Large intestine (tissue), 3 donors: ENCODE data around the gene NFATC3. TPM values are rescaled to one million over a fixed set of nuclear protein-coding genes. Genes with fewer than 3 reads are reported as not detected.

Experiments used
- DNase-seq, 2 donors: peaks; one replicate each; pipeline versions ENCODE4 v3.0.0 to v3.0.0-alpha.2; 2013
- H3K27ac ChIP-seq: one replicate; pipeline ENCODE4 v1.5.1; 2013; ENCODE audit warnings: low read length
- H3K27me3 ChIP-seq: 2 replicates; pipeline ENCODE4 v1.6.1; 2013; ENCODE audit warnings: low read length; ENCODE audit not compliant: control insufficient read depth, insufficient read depth
- H3K36me3 ChIP-seq: 2 replicates; pipeline ENCODE4 v1.6.1; 2013; ENCODE audit warnings: low read length; ENCODE audit not compliant: control insufficient read depth, insufficient read depth
- H3K4me1 ChIP-seq: one replicate; pipeline ENCODE4 v1.6.1; 2013; ENCODE audit warnings: low read length; ENCODE audit not compliant: control insufficient read depth, insufficient read depth
- H3K4me3 ChIP-seq: one replicate; pipeline ENCODE4 v1.5.1; 2013; ENCODE audit warnings: low read length
- H3K9me3 ChIP-seq: one replicate; pipeline ENCODE4 v1.6.1; 2013; ENCODE audit warnings: mild to moderate bottlenecking, low read depth, low read length, moderate library complexity; ENCODE audit not compliant: control insufficient read depth
- WGBS: methylation state at CpG from one replicate; pipeline ENCODE4 v1.1.5; 2013; ENCODE audit warnings: low lambda C conversion rate; ENCODE audit not compliant: insufficient coverage; 5-methylcytosine and 5-hydroxymethylcytosine counted together
- polyA plus RNA-seq: library from polyadenylated mRNA; unstranded; fragments of 120-200 nt; gene quantifications from one replicate; pipeline ENCODE4 v1.2.1, GENCODE V29; 2013

The NFATC3 gene
- polyA plus RNA-seq, 1 donor: 22.0 TPM

- 100% methylated on average over 1 of the region's 3 CpGs for WGBS
- no peak overlapping the region for H3K27ac ChIP-seq
- H3K9me3 ChIP-seq: no peaks in the 10 kb centered on the region
- H3K4me1 ChIP-seq: no peaks in the 10 kb centered on the region
- H3K4me3 ChIP-seq: no peak overlapping the region
- H3K27me3 ChIP-seq: no peaks in the 10 kb centered on the region
- H3K36me3 ChIP-seq: peaks cover 31% of the 10 kb centered on the region
- DNase-seq: no peak
Observed at GRCh38 chr16:68061396-68061795, 23.8 kb upstream of the NFATC3 start.

- H3K27ac ChIP-seq: no peak overlapping the region
Observed at GRCh38 chr16:68062910-68063393, 22.2 kb upstream of the NFATC3 start.

DNA sequence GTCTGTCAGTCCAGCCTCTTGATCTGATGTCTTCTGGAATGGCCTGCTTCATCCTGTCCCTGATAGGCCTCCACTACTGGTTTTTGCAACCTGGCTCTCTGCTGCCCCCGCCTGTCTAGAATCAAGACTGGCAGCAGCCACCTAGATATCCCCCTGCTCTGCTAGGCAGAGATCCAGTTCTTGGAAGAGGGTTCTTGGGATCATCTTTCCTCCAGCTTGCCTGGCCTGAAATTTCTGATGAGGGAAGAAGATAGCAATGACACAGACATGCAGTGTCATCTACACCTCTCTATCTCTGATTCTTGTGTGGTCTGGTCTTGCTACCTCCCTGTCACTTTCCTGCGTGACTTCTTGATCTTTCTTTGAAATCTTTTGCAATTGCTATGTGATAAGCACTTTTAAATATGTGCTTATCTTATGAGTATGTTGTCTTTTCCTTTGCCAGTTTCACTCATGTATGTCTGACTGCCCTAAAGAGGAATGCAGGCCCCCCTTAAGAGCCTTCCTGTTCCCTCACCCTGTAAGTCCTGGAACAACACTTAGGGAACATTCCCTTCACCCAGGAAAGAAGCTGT, 20.3 kb upstream of the NFATC3 start:
- no peak overlapping the region for H3K4me3 ChIP-seq
- no peaks in the 10 kb centered on the region for H3K9me3 ChIP-seq
- H3K27me3 ChIP-seq: no peaks in the 10 kb centered on the region
- H3K36me3 ChIP-seq: peaks cover 40% of the 10 kb centered on the region
- 80% methylated on average over 1 of the region's 2 CpGs for WGBS
- no peaks in the 10 kb centered on the region for H3K4me1 ChIP-seq
- no peak overlapping the region for H3K27ac ChIP-seq
- peak in 1 of 2 donors; percentile 49 for DNase-seq

More at GRCh38 chr16:68062910-68063393, 22.2 kb upstream of the NFATC3 start:
- H3K36me3 ChIP-seq: peaks cover 34% of the 10 kb centered on the region
- WGBS: no CpG with 5 or more reads among the region's 4 CpGs
- no peaks in the 10 kb centered on the region for H3K9me3 ChIP-seq
- no peak for DNase-seq
- no peaks in the 10 kb centered on the region for H3K27me3 ChIP-seq
- H3K4me1 ChIP-seq: no peaks in the 10 kb centered on the region
- no peak overlapping the region for H3K4me3 ChIP-seq

- H3K27ac ChIP-seq: no peak overlapping the region
- no peak overlapping the region for H3K4me3 ChIP-seq
- no peak for DNase-seq
- H3K9me3 ChIP-seq: no peaks in the 10 kb centered on the region
- no peaks in the 10 kb centered on the region for H3K4me1 ChIP-seq
- H3K36me3 ChIP-seq: peaks cover 48% of the 10 kb centered on the region
- H3K27me3 ChIP-seq: no peaks in the 10 kb centered on the region
- 40% methylated on average over 1 of the region's 6 CpGs for WGBS
Observed at GRCh38 chr16:68065716-68066305, 19.4 kb upstream of the NFATC3 start.

DNA sequence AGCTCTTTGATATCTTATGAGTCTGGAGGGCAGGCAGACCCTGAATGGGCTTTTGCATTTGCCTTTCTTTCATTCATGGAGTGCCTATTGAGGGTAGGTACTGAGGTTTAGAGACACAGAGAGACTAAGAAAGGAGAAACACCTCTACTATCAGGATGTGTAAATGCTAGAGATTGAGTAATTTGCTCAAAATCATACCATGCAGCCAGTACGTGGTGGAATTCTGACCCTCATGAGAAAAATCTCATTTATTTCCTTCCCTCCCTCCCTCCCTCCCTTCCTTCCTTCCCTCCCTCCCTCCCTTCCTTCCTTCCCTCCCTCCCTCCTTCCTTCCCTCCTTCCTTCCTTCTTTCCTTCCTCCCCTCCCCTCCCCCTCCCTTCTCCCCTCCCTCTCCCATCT, 18.4 kb upstream of the NFATC3 start:
- H3K27me3 ChIP-seq: no peaks in the 10 kb centered on the region
- no CpG with 5 or more reads among the region's 1 CpG for WGBS
- H3K36me3 ChIP-seq: peaks cover 49% of the 10 kb centered on the region
- no peaks in the 10 kb centered on the region for H3K9me3 ChIP-seq
- H3K27ac ChIP-seq: no peak overlapping the region
- no peak for DNase-seq
- H3K4me1 ChIP-seq: no peaks in the 10 kb centered on the region
- H3K4me3 ChIP-seq: no peak overlapping the region

DNA sequence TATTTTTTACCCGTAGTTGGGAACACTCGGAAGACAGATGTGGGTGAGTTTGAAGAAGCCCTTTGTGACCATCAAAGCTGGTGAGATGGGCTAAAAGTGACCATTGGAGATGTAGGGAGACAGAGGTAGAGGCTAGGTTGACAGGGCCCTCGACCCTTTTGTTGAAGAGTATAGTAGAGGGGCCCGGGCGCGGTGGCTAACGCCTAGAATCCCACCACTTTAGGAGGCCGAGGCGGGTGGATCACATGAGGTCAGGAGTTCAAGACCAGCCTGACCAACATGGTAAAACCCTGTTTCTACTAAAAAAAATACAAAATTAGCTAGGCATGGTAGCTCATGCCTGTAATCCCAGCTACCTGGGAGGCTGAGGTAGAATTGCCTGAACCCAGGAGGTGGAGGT, 16.2 kb upstream of the NFATC3 start:
- WGBS: 100% methylated on average over 2 of the region's 9 CpGs
- Histone ChIP-seq H3K36me3 (peaks cover 51% of the 10 kb centered on the region), H3K9me3 (no peaks in the 10 kb centered on the region), H3K4me1 (no peaks in the 10 kb centered on the region), H3K4me3 (no peak overlapping the region), H3K27ac (no peak overlapping the region), H3K27me3 (no peaks in the 10 kb centered on the region)
- no peak for DNase-seq

DNA sequence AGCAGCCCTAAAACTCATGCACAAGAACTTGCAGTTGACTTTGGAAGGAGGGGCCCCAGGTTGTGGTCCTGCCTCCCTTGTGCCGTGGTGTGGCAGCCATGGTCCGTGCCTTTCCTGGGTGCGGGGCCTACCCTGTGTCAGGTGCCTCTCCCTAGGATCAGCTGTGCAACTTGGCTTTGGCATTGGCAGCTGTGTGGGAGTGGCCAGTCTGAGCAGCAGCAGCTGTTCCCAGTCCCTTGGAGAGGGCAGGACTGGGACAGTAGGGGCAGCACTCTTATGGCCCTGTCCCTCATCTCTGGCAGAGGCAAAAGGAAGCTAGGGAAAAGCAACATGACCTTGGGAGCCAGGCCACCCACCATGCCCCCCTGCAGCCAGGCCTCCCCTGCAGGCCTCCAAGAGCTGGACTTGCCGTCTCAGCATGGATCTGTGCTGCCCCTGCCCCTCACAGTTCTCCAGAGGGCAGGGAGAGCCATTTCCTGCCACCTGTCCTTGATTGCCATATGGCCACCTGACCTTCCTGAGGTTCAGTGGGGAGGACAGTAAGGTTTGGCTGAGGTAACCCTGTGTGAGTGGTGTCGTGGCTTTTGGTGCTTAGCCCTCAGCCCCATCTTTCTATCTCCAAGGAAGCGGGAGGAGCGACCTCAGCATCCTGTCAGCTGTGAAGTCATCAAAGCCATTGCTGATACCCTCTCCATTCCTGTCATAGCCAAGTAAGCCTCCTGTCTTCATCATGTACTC, 15.5 kb upstream of the NFATC3 start:
- Histone ChIP-seq H3K27me3 (no peaks in the 10 kb centered on the region), H3K4me3 (no peak overlapping the region), H3K4me1 (no peaks in the 10 kb centered on the region), H3K36me3 (peaks cover 57% of the 10 kb centered on the region), H3K27ac (no peak overlapping the region), H3K9me3 (no peaks in the 10 kb centered on the region)
- DNase-seq: no peak
- no CpG with 5 or more reads among the region's 7 CpGs for WGBS

DNA sequence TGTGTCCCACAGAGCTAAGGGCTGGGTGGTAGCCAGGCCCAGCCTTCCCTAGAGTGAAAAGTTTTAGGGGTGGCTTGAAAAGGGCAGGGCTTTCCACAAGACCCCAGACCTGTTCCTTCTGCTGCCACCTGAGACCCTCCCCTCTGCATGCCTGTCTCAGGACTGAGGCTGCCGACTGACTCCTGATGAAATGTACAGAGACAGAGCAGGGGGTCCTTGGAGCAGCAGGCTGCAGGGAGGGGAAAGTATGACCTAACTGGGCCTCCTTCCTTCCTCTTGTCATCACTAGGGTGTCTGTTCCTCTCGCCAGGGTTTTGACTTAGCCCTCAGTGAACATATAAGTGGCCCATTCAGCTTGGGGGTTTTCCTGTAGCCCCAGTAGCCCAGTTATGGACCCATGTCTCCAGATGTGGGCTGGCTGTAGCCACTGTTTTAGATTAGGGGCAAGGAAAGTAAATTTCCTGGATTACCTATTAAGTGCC, 14.9 kb upstream of the NFATC3 start:
- Histone ChIP-seq H3K27ac (no peak overlapping the region), H3K9me3 (no peaks in the 10 kb centered on the region), H3K4me1 (no peaks in the 10 kb centered on the region), H3K27me3 (no peaks in the 10 kb centered on the region), H3K4me3 (no peak overlapping the region), H3K36me3 (peaks cover 64% of the 10 kb centered on the region)
- DNase-seq: no peak
- no CpG with 5 or more reads among the region's 2 CpGs for WGBS

DNA sequence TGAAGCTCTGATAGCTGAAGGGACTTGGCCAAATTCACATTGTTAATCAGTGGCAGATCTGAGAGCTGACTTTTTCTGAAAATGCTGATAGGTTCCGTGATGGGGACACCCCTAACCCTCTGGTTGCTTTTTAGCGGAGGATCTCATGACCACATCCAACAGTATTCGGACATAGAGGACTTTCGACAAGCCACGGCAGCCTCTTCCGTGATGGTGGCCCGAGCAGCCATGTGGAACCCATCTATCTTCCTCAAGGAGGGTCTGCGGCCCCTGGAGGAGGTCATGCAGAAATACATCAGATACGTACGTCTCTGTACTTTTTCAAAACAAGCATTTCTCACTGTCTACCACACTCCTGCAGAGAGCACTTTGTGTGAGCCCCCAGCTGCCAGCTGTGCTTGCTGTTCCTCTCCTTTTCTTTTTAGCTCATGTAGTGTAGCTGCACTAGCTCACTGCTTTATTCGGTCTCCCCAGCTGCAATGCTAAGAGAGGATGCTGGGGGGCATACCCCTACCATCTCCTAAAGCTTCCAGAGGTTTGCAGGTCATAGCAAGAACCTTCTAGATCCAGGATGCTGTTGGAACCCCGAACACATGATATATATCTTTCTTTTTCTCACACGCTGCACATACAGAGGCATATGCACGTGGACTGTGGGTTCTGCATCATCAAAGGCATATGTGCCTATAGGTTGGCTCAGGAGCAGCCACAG, 14.2 kb upstream of the NFATC3 start:
- Histone ChIP-seq H3K9me3 (no peaks in the 10 kb centered on the region), H3K36me3 (peaks cover 65% of the 10 kb centered on the region), H3K27me3 (no peaks in the 10 kb centered on the region), H3K27ac (no peak overlapping the region), H3K4me1 (no peaks in the 10 kb centered on the region), H3K4me3 (no peak overlapping the region)
- DNase-seq: no peak
- WGBS: 92% methylated on average over 2 of the region's 14 CpGs

DNA sequence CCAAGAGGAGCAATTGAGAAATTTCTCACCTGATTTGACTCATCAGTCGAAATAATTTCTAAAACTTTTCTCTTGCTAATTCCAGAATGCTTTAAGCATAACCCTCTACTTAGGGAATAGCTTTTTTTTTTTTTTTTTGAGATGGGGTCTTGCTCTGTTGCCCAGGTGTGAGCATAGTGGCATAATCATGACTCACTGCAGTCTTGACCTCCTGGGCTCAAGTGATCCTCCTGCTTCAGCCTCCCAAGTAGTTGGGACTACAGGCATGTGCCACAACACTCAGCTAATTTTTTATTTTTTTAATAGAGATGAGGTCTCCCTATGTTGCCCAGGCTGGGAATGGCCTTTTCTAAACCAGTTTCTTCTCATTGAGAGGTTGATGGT, 13.7 kb upstream of the NFATC3 start:
- DNase-seq: no peak
- no peak overlapping the region for H3K27ac ChIP-seq
- no peaks in the 10 kb centered on the region for H3K27me3 ChIP-seq
- H3K9me3 ChIP-seq: no peaks in the 10 kb centered on the region
- no peaks in the 10 kb centered on the region for H3K4me1 ChIP-seq
- H3K36me3 ChIP-seq: peaks cover 65% of the 10 kb centered on the region
- no peak overlapping the region for H3K4me3 ChIP-seq
- WGBS: no CpG with 5 or more reads among the region's 1 CpG
